Upper lobe of right lung (tissue), 1 donor: ENCODE measurements around the gene FBLN1. TPM values are rescaled to one million over a fixed set of nuclear protein-coding genes. Genes with fewer than 3 reads are reported as not detected.
A peak's percentile ranks its signal among the peaks of the same experiment; 100 is the strongest.

ENCODE experiments used
- ATAC-seq: fragments of 200-7000 bp; cut with Tn5 transposase; one replicate; pipeline ENCODE4 v1.9.1; 2020; ENCODE audit warnings: mild to moderate bottlenecking, moderate library complexity
- DNase-seq: peaks from one replicate; pipeline ENCODE4 v3.0.0-alpha.2; 2020
- H3K27ac ChIP-seq: fragments of 200-600 bp; one replicate; pipeline ENCODE4 v1.8.0; 2022
- H3K27me3 ChIP-seq: fragments of 200-600 bp; one replicate; pipeline ENCODE4 v1.8.0; 2022; ENCODE audit warnings: mild to moderate bottlenecking
- H3K36me3 ChIP-seq: fragments of 200-600 bp; one replicate; pipeline ENCODE4 v1.8.0; 2022
- H3K4me1 ChIP-seq: fragments of 200-600 bp; one replicate; pipeline ENCODE4 v1.8.0; 2022
- H3K4me3 ChIP-seq: fragments of 200-600 bp; one replicate; pipeline ENCODE4 v1.8.0; 2022; ENCODE audit warnings: mild to moderate bottlenecking
- H3K9me3 ChIP-seq: fragments of 200-600 bp; one replicate; pipeline ENCODE4 v1.8.0; 2022
- intact Hi-C: fragments of 100-400 bp; cut with DNase I; formaldehyde crosslinking; loops from one replicate; pipeline ENCODE4 v1.11.0; 2022
- total RNA-seq: library from RNA; stranded (reverse); fragmentation: NEBNext Ultra II Directional; extraction: Animal tissue kit (Norgen Biotek cat#: 25700); gene quantifications from one replicate; pipeline ENCODE4 v1.2.1, GENCODE V29; 2021
- TF ChIP-seq, protein P1 (sequence below): fragments of 200-600 bp; IDR thresholded peaks from one replicate; pipeline ENCODE4 v1.8.0; 2022; ENCODE audit warnings: antibody characterized with exemption
- donor health status: DM: no; HTN: yes; CAD: no; lungs with severe emphysema.

The FBLN1 gene
- total RNA-seq, 1 donor from 2014 or later, result 272 TPM

DNA sequence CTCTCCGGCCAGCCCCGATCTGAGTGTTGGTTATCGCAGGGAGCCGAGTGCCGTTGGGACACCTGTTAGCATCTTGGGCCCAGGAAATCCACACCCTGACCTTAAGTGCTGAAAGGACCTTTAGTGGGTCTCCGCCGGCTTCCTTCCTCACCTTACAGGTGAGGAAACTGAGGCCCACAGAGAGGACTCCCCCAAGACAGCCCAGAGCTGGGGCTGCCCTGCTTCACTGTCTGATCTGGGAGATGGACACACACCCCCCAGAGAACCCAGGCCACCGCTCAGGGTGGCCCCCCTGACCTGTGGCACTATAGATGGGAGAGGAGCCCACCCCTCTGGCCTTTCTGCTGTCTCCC, 73.6 kb downstream of the FBLN1 start:
- TF ChIP-seq, protein P1, sequence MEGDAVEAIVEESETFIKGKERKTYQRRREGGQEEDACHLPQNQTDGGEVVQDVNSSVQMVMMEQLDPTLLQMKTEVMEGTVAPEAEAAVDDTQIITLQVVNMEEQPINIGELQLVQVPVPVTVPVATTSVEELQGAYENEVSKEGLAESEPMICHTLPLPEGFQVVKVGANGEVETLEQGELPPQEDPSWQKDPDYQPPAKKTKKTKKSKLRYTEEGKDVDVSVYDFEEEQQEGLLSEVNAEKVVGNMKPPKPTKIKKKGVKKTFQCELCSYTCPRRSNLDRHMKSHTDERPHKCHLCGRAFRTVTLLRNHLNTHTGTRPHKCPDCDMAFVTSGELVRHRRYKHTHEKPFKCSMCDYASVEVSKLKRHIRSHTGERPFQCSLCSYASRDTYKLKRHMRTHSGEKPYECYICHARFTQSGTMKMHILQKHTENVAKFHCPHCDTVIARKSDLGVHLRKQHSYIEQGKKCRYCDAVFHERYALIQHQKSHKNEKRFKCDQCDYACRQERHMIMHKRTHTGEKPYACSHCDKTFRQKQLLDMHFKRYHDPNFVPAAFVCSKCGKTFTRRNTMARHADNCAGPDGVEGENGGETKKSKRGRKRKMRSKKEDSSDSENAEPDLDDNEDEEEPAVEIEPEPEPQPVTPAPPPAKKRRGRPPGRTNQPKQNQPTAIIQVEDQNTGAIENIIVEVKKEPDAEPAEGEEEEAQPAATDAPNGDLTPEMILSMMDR, result no peak
- Histone ChIP-seq H3K4me1 (peaks cover 3% of the 10 kb centered on the region), H3K36me3 (no peaks in the 10 kb centered on the region), H3K9me3 (no peaks in the 10 kb centered on the region), H3K4me3 (no peak overlapping the region), H3K27me3 (peaks cover 12% of the 10 kb centered on the region), H3K27ac (no peak overlapping the region)
- ATAC-seq (no peak), DNase-seq (no peak)
- intact Hi-C loops, result no loop called here

DNA sequence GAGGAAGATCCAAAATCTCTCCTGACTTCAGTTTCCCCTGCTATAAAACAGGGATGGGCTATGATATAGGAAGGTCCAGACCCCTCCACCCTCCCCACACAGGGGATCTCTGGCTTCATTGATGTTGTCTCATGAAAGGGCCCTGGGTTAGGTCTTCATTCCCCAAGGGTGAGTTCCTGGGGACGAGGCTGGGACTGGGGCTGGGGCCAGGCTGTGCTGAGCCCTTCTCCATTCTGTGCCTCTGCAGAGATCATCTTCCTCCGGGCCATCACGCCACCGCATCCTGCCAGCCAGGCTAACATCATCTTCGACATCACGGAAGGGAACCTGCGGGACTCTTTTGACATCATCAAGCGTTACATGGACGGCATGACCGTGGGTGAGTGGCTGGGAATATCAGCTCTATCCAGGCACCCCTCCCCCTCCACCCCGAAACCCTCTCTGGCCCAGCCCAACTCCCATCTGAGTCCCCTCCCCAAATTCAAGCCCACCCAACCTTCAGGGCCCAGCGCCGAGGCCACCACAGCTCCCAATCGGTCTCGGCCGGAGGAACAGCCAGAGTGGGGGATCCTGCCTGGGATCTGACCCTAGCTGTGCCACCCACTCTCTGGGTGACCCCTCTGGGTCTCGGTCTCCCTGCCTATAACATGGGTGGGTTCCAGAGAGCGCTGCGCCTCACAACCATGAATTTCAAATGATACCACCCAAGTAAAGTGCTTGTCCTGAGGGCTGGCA, 74.2 kb downstream of the FBLN1 start:
- ATAC-seq (no peak), DNase-seq (no peak)
- no peaks in the 10 kb centered on the region for H3K36me3 ChIP-seq
- H3K27me3 ChIP-seq, result peaks cover 12% of the 10 kb centered on the region
- intact Hi-C loops, result no loop called here
- TF ChIP-seq, protein P1, result no peak
- H3K9me3 ChIP-seq, result no peaks in the 10 kb centered on the region
- no peak overlapping the region for H3K27ac ChIP-seq
- H3K4me1 ChIP-seq, result peaks cover 3% of the 10 kb centered on the region
- no peak overlapping the region for H3K4me3 ChIP-seq

DNA sequence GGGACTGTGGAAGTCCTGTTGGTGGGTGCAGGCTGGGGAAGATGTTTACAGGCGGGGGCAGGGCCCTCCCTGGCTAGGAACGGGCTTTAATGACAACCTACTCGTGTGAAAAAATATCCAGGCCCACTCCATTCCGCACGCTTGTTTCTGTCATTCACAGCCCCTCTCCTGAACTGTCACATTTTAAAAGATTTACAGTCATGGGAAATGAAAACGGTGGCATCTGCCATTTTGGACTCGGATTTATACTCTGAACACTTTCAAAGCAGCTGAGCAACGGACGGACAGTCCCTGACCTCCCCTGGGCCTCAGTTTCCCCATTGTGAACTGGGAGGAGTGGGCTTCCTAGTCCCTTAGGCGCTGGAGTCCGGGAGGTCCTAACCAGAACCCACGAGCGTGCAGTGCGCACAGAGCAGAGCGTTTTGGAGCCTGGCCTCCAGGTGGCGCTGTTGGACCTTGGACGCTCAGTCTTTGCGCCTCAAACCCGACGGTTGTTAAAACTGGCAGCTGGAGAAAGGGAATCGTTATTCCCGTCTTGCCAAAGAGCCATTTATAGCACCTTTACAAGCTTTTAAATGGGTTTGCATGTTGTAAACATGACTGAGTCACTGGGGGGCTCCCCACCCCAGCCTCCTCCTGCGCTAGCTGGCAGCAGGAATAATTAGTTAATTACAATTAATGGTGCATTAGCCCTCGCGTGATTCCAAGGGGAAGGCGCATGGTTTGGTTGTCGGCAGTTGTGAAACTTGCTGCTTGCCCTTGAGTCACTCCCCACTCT, 75.3 kb downstream of the FBLN1 start:
- H3K27me3 ChIP-seq, result peaks cover 12% of the 10 kb centered on the region
- no peaks in the 10 kb centered on the region for H3K36me3 ChIP-seq
- peaks cover 3% of the 10 kb centered on the region for H3K4me1 ChIP-seq
- no peak overlapping the region for H3K4me3 ChIP-seq
- intact Hi-C loops, result no loop called here
- no peak overlapping the region for H3K27ac ChIP-seq
- DNase-seq (peak; percentile 92), ATAC-seq (peak; percentile 86)
- TF ChIP-seq, protein P1, result peak; percentile 97
- no peaks in the 10 kb centered on the region for H3K9me3 ChIP-seq

DNA sequence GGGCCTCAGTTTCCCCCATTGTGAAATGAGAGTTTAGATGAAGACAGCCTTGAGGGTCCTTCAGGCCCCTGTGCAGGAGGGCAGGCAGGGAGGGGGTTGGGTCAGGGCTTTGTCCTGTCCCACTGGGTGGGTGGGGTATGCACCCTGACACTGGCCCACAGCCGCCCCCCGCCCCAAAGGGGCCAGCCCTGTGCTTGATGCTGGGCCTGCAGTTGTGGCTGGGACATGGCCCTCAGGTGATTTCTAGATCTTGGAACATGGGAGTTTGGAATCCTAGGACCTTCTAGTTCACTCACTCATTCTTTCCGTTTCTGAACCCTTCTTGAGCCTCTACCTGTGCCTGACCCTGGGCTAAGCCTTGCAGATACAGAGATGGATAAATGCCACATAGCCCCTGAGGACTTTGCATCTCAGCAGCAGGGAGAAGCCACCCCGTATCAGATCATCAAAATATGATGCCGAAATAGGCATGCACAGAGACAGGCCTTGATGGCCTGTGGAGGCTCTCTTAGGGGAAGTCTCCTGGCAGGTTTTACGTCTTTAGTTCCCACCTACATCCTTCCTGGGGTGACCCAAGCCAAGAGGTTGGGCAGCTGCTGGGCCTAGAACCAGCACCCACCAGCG, 76.0 kb downstream of the FBLN1 start:
- TF ChIP-seq, protein P1, result no peak
- H3K27ac ChIP-seq, result no peak overlapping the region
- no peaks in the 10 kb centered on the region for H3K9me3 ChIP-seq
- intact Hi-C loops, result no loop called here
- peaks cover 12% of the 10 kb centered on the region for H3K27me3 ChIP-seq
- H3K4me1 ChIP-seq, result peaks cover 7% of the 10 kb centered on the region
- no peaks in the 10 kb centered on the region for H3K36me3 ChIP-seq
- no peak overlapping the region for H3K4me3 ChIP-seq
- DNase-seq (no peak), ATAC-seq (no peak)

DNA sequence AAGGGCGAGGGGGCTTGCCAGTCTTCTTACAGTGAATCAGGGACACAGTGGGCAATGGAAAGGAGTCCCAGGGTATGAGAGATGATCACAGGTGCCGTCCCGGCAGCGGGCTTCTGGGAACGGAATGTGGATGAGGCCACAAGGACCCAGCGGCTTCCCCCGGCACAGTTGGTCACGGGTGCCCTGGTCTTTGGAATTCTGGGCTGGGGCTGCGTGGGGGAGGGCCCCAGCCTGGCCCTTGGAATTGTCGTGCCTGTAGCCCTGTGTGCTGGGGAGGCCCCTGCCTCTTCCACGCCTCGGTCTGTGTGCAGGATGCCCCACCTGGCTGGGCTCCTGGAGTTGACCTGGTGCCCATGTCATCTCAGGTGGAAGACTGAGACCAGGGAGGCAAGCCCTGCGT, 76.6 kb downstream of the FBLN1 start:
- DNase-seq (no peak), ATAC-seq (no peak)
- TF ChIP-seq, protein P1, result no peak
- Histone ChIP-seq H3K4me3 (no peak overlapping the region), H3K27ac (no peak overlapping the region), H3K9me3 (no peaks in the 10 kb centered on the region), H3K4me1 (peaks cover 13% of the 10 kb centered on the region), H3K27me3 (peaks cover 12% of the 10 kb centered on the region), H3K36me3 (no peaks in the 10 kb centered on the region)
- intact Hi-C loops, result no loop called here
